ENCODE results near the gene CINP. TPM values are rescaled to one million over a fixed set of nuclear protein-coding genes. Genes with fewer than 3 reads are reported as not detected.

Gene CINP
- total RNA-seq, 1 donor from 2014 or later = 27.4 TPM

Other genes starting within 250 kb of the CINP start
- gene WDR20, start 223.0 kb downstream of the CINP start, total RNA-seq = 39.8 and 41.4 TPM in 2 replicates
- 2.3 and 3.6 TPM in 2 replicates for gene MOK, start 57.7 kb downstream of the CINP start, total RNA-seq
- gene ZNF839, start 43.1 kb downstream of the CINP start, total RNA-seq = 14.8 and 16.4 TPM in 2 replicates
- gene TECPR2, start 51 bp upstream of the CINP start, total RNA-seq = 13.3 and 14.1 TPM in 2 replicates
- 5.0 and 5.5 TPM in 2 replicates for gene ANKRD9, start 146.9 kb upstream of the CINP start, total RNA-seq
- gene RCOR1, start 229.8 kb upstream of the CINP start, total RNA-seq = 21.5 and 24.9 TPM in 2 replicates